Activated CD4-positive, alpha-beta T cell treated with anti-CD3 and anti-CD28 coated beads, Interleukin-2, Interleukin-4, amounts not matched to agents 100 ng/mL and 50 ng/mL, durations not matched to agents 16 hours and 8 hours (primary cell): Measurements from ENCODE around the gene ATP5MK.
A peak's percentile ranks its signal among the peaks of the same experiment; 100 is the strongest.
"Not testable (repeated sequence)": the region's sequence is repeated elsewhere in the genome, so short reads cannot be mapped to it uniquely, and the experiment has no call there.

Experiments used
- DNase-seq: peaks from one replicate; pipeline ENCODE4 v3.0.0-alpha.2; 2020; ENCODE audit warnings: low spot score

The ATP5MK gene

GRCh38 chr10:103396789-103397087 lies 463 bp upstream of the ATP5MK start:
- no peak for DNase-seq

- no peak for DNase-seq
These were observed 565 bp downstream of the ATP5MK start for GRCh38 chr10:103395754-103396066.

- DNase-seq, result no peak
These were observed 2.1 kb downstream of the ATP5MK start for GRCh38 chr10:103394180-103394579.

- DNase-seq, result no peak
These were observed 13.5 kb downstream of the ATP5MK start for GRCh38 chr10:103382769-103383168.

GRCh38 chr10:103374263-103374662 lies 22.0 kb downstream of the ATP5MK start:
- no peak for DNase-seq

- no peak for DNase-seq
These were observed 22.7 kb downstream of the ATP5MK start for GRCh38 chr10:103373544-103373943.

GRCh38 chr10:103367782-103368518 lies 28.3 kb downstream of the ATP5MK start, which contains the start of gene TAF5:
Gene TAF5 (plus strand): TSS chr10:103367976. CDS start chr10:103367990, 14 bp downstream.
- peak; percentile 96 for DNase-seq

GRCh38 chr10:103367379-103367781 lies 28.9 kb downstream of the ATP5MK start:
- DNase-seq, result no peak

GRCh38 chr10:103360791-103361190 lies 35.5 kb downstream of the ATP5MK start:
- not testable (repeated sequence) for DNase-seq

GRCh38 chr10:103359493-103359892 lies 36.8 kb downstream of the ATP5MK start:
- DNase-seq, result not testable (repeated sequence)

- no peak for DNase-seq
These were observed 40.2 kb downstream of the ATP5MK start for GRCh38 chr10:103355906-103356599.

- DNase-seq, result not testable (repeated sequence)
These were observed 41.7 kb downstream of the ATP5MK start for GRCh38 chr10:103354567-103354966.

- DNase-seq, result no peak
These were observed 43.0 kb downstream of the ATP5MK start for GRCh38 chr10:103353281-103353680.

GRCh38 chr10:103350517-103351260 lies 45.6 kb downstream of the ATP5MK start, which contains the start of gene PCGF6:
Gene PCGF6 (minus strand): TSS chr10:103351140. CDS start chr10:103351066, 74 bp downstream.
- DNase-seq, result peak; percentile 83

- no peak for DNase-seq
These were observed 46.1 kb downstream of the ATP5MK start for GRCh38 chr10:103350175-103350516.
